A549 (cell line): ENCODE data around the gene VASH2. TPM values are rescaled to one million over a fixed set of nuclear protein-coding genes. Genes with fewer than 3 reads are reported as not detected.

Source experiments
- ATAC-seq, 2 experiments: fragments of 200-7000 bp in 1 of 2; fragments of >200 bp in 1 of 2; cut with Nextera tagmentation in 1 of 2; cut with Tn5 transposase in 1 of 2; 3 replicates each; pipeline versions ENCODE4 v1.8.0 to v1.9.1; 2018 to 2020; ENCODE audit warnings: mild to moderate bottlenecking in 1 of 2, moderate library complexity in 1 of 2
- CTCF ChIA-PET: fragments of 300-600 bp; sonication (Branson Sonifier 250); formaldehyde crosslinking; extraction: SDS; loops from one replicate; lab custom pipeline; 2021; ENCODE audit warnings: antibody characterized with exemption, inconsistent platforms; lab: Yijun Ruan, JAX
- POLR2A ChIA-PET: fragments of 350-600 bp; formaldehyde crosslinking; extraction: SDS; loops from one replicate; lab custom pipeline; 2021; ENCODE audit warnings: antibody characterized with exemption, inconsistent platforms; lab: Yijun Ruan, JAX
- DNase-seq, 2 experiments: peaks; one replicate each; pipeline versions ENCODE4 v3.0.0 to v3.0.0-alpha.2; 2011 to 2016; ENCODE audit warnings: low read depth in 1 of 2, low spot score in 1 of 2
- FAIRE-seq: peaks from 2 replicates; lab custom pipeline; 2011; peaks lifted over from hg19 to GRCh38; lab: Jason Lieb, UNC
- H3K27ac ChIP-seq, 2 experiments: fragments of >200 bp; sonication (Bioruptor Twin); formaldehyde crosslinking; 3 replicates each; pipeline ENCODE4 v1.5.1; 2016 to 2017
- H3K4me1 ChIP-seq: fragments of >200 bp; sonication (Bioruptor Twin); formaldehyde crosslinking; 3 replicates; pipeline ENCODE4 v1.6.1; 2016
- H3K4me2 ChIP-seq: fragments of >200 bp; sonication (Bioruptor Twin); formaldehyde crosslinking; 3 replicates; pipeline ENCODE4 v1.6.1; 2016
- H3K4me3 ChIP-seq: fragments of >200 bp; sonication (Bioruptor Twin); formaldehyde crosslinking; 3 replicates; pipeline ENCODE4 v1.5.1; 2016
- H3K9me3 ChIP-seq: fragments of >200 bp; sonication (Bioruptor Twin); formaldehyde crosslinking; 3 replicates; pipeline ENCODE4 v1.6.1; 2016
- BCL3 ChIP-seq: fragments of >200 bp; sonication (Bioruptor Twin); formaldehyde crosslinking; IDR thresholded peaks from 3 replicates; pipeline ENCODE4 v1.6.1; 2016
- CBX8 ChIP-seq: fragments of 200-600 bp; sonication (generic); IDR thresholded peaks from 2 replicates; pipeline ENCODE4 v1.6.1; 2016
- CEBPB ChIP-seq, 2 experiments: fragments of >200 bp in 1 of 2; sonication (Bioruptor Twin) in 1 of 2; formaldehyde crosslinking in 1 of 2; IDR thresholded peaks; 2 replicates each; pipeline ENCODE4 v1.6.1; 2012 to 2016
- EHF ChIP-seq: fragments of 250-450 bp; sonication (Bioruptor Pico); IDR thresholded peaks from 2 replicates; pipeline ENCODE4 v1.5.0; 2020; ENCODE audit warnings: mild to moderate bottlenecking
- EP300 ChIP-seq, 2 experiments: fragments of >200 bp; sonication (Bioruptor Twin); formaldehyde crosslinking; IDR thresholded peaks; 2 replicates in 1 of 2; 3 replicates in 1 of 2; pipeline ENCODE4 v1.6.1; 2016 to 2017
- ESRRA ChIP-seq: fragments of 150-350 bp; IDR thresholded peaks from 2 replicates; pipeline ENCODE4 v1.6.1; 2014; ENCODE audit warnings: mild to moderate bottlenecking, low read length, borderline replicate concordance
- FOSL2 ChIP-seq, 2 experiments: fragments of 450-650 bp in 1 of 2; fragments of >200 bp in 1 of 2; sonication (Bioruptor Twin) in 1 of 2; formaldehyde crosslinking; IDR thresholded peaks; 2 replicates each; pipeline versions ENCODE4 v1.5.0 to v1.6.1; 2016 to 2020; ENCODE audit warnings: mild to moderate bottlenecking in 1 of 2, moderate library complexity in 1 of 2
- FOXS1 ChIP-seq: fragments of 250-450 bp; sonication (Bioruptor Pico); IDR thresholded peaks from 2 replicates; pipeline ENCODE4 v1.5.0; 2020; ENCODE audit warnings: mild to moderate bottlenecking, moderate library complexity
- GATA3 ChIP-seq: IDR thresholded peaks from 2 replicates; pipeline ENCODE4 v1.6.1; 2012; ENCODE audit warnings: borderline replicate concordance
- JUN ChIP-seq, 2 experiments: fragments of >200 bp; sonication (Bioruptor Twin); formaldehyde crosslinking; IDR thresholded peaks; 2 replicates in 1 of 2; 3 replicates in 1 of 2; pipeline ENCODE4 v1.6.1; 2016 to 2017
- MAX ChIP-seq: IDR thresholded peaks from 2 replicates; pipeline ENCODE4 v1.6.1; 2012
- NFE2L2 ChIP-seq: fragments of 150-350 bp; conservative IDR thresholded peaks from 2 replicates; pipeline ENCODE4 v1.6.1; 2014; ENCODE audit warnings: low read length
- NPAS2 ChIP-seq: fragments of 250-450 bp; sonication (Bioruptor Pico); IDR thresholded peaks from 2 replicates; pipeline ENCODE4 v1.8.0; 2022; ENCODE audit warnings: mild to moderate bottlenecking, moderate library complexity, borderline replicate concordance
- PHF8 ChIP-seq: fragments of 200-600 bp; sonication (generic); IDR thresholded peaks from 2 replicates; pipeline ENCODE4 v1.6.1; 2016; ENCODE audit warnings: low read depth, mild to moderate bottlenecking, antibody characterized with exemption, moderate library complexity, borderline replicate concordance
- POLR2A ChIP-seq: IDR thresholded peaks from 2 replicates; pipeline ENCODE4 v1.6.1; 2012; ENCODE audit warnings: mild to moderate bottlenecking, low read length
- POLR2AphosphoS2 ChIP-seq: conservative IDR thresholded peaks from 2 replicates; pipeline ENCODE4 v1.6.1; 2012; ENCODE audit warnings: low read length, improper control_type of control experiment, inconsistent platforms
- RCOR1 ChIP-seq: fragments of 150-350 bp; IDR thresholded peaks from 2 replicates; pipeline ENCODE4 v1.6.1; 2014; ENCODE audit warnings: antibody characterized with exemption, low read length, low read depth
- REST ChIP-seq: fragments of 200-600 bp; sonication (generic); IDR thresholded peaks from 2 replicates; pipeline ENCODE4 v1.6.1; 2016; ENCODE audit warnings: antibody characterized with exemption, mild to moderate bottlenecking, moderate library complexity
- RFX5 ChIP-seq: fragments of 450-650 bp; IDR thresholded peaks from 2 replicates; pipeline ENCODE4 v1.7.1; 2014; ENCODE audit warnings: antibody characterized with exemption, mild to moderate bottlenecking, moderate library complexity
- SMC3 ChIP-seq: fragments of >200 bp; sonication (Bioruptor Twin); formaldehyde crosslinking; IDR thresholded peaks from 3 replicates; pipeline ENCODE4 v1.6.1; 2018; ENCODE audit warnings: inconsistent platforms
- WGBS: methylation state at CpG from one replicate; pipeline ENCODE4 v1.1.6; 2017; ENCODE audit errors: missing lambda C conversion rate; 5-methylcytosine and 5-hydroxymethylcytosine counted together
- polyA plus RNA-seq, 4 experiments: library from polyadenylated mRNA; depleted of rRNA in 3 of 4; stranded (reverse); fragments of >200 nt; fragmentation: RNase III in 1 of 4; extraction: RNeasy Plus Mini Kit Qiagen cat#74134 plus additional on column Dnase treatment in 1 of 4; gene quantifications; 2 replicates in 3 of 4; 3 replicates in 1 of 4; pipeline ENCODE4 v1.2.3, GENCODE V29; 2011 to 2017
- TF ChIP-seq, protein P1 (sequence below): fragments of 150-350 bp; IDR thresholded peaks from 2 replicates; pipeline ENCODE4 v1.6.1; 2014; ENCODE audit warnings: low read depth, mild to moderate bottlenecking, low read length

Gene VASH2
- polyA plus RNA-seq, 2 of the 4 experiments (the other 2 are of a cell fraction) = 3.4 to 4.7 TPM

DNA sequence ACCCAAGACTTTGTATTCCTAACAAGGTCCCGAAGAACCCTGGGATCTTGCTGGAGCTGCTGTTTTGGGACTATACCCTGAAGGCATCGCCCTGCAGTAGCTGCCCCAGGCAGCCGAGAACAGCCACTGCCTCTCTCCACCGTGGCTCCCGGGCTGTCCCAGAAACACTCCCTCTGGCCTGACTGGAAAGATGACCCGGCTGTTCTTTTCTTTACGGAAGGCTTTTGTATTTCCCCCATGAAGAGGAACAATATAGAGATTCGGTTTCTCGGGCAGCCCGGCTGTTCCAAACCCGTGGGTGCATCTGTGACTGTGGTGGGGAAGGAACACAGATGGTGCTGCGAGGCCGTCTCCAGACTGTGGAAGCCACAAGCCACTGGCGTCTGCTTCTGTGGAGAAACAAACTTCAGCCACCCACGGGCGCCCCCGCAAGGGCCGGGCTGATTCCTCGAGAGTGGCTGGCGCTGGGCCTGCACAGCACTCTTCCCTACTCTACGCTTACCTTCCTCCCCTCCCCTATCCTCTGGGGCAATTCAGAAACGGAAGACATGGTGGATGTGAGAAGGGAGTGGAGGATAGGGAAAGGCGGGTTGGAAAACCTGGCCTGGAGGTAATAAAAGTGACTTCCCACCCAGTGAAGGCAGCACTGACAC, 33.7 kb upstream of the VASH2 start:
- DNase-seq (no peak), ATAC-seq (no peak), FAIRE-seq (no peak)
- 94% methylated on average over 23 of the region's 23 CpGs for WGBS
- Histone ChIP-seq H3K9me3 (peaks cover 13% of the 10 kb centered on the region), H3K27ac (peak overlapping the region; percentile 95 to 96), H3K4me2 (peak overlapping the region; percentile 72; the same call in 1 of the 3 replicates), H3K4me3 (no peak overlapping the region), H3K4me1 (peaks cover 33% of the 10 kb centered on the region)
- ChIA-PET CTCF (interaction anchor here (1.0 to 1.4 kb wide), 4 partner anchors 7 to 219 kb away, joined by 3 to 4 read pairs (median 4); partner anchors contain the start of genes NSL1 and TATDN3), POLR2A (no interaction called here)
- no peak for TF ChIP-seq JUN (IDR thresholded peaks at IDR 0.05)
- TF ChIP-seq PHF8 = no peak
- no peak for TF ChIP-seq FOXS1
- TF ChIP-seq RFX5 = no peak
- TF ChIP-seq ESRRA = no peak
- no peak for TF ChIP-seq EP300 (IDR thresholded peaks at IDR 0.05)
- TF ChIP-seq SMC3 = no peak
- TF ChIP-seq BCL3 = no peak
- TF ChIP-seq, protein P1, sequence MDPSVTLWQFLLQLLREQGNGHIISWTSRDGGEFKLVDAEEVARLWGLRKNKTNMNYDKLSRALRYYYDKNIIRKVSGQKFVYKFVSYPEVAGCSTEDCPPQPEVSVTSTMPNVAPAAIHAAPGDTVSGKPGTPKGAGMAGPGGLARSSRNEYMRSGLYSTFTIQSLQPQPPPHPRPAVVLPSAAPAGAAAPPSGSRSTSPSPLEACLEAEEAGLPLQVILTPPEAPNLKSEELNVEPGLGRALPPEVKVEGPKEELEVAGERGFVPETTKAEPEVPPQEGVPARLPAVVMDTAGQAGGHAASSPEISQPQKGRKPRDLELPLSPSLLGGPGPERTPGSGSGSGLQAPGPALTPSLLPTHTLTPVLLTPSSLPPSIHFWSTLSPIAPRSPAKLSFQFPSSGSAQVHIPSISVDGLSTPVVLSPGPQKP = no peak
- TF ChIP-seq FOSL2 (IDR thresholded peaks at IDR 0.05) = no peak
- no peak for TF ChIP-seq FOSL2 (CRISPR knock-in tag; IDR thresholded peaks at IDR 0.05)
- TF ChIP-seq CBX8 = no peak
- no peak for TF ChIP-seq REST
- no peak for TF ChIP-seq POLR2AphosphoS2
- no peak for TF ChIP-seq CEBPB (IDR thresholded peaks at IDR 0.05)
- no peak for TF ChIP-seq RCOR1
- TF ChIP-seq POLR2A = no peak
- no peak for TF ChIP-seq EHF (CRISPR knock-in tag)
- TF ChIP-seq, all 56 proteins: peak for 0

- TF ChIP-seq ESRRA (no peak), MAX (no peak), NFE2L2 (no peak), REST (no peak), NPAS2 (CRISPR knock-in tag) (no peak), GATA3 (no peak), EP300 (IDR thresholded peaks at IDR 0.05) (no peak)
- CTCF ChIA-PET = no interaction called here
- DNase-seq (no peak), ATAC-seq (no peak), FAIRE-seq (no peak)
- H3K4me3 ChIP-seq = no peak overlapping the region
- no peak overlapping the region for H3K4me2 ChIP-seq
- POLR2A ChIA-PET = no interaction called here
- H3K9me3 ChIP-seq = peaks cover 13% of the 10 kb centered on the region
- H3K4me1 ChIP-seq = peaks cover 33% of the 10 kb centered on the region
- H3K27ac ChIP-seq = peak overlapping the region; percentile 95 to 96
- WGBS = 92% methylated on average over 9 of the region's 9 CpGs
Observed at GRCh38 chr1:212917134-212917485, 33.2 kb upstream of the VASH2 start.
